ENCODE data around the gene VWA3A.
"Not testable (repeated sequence)": the region's sequence is repeated elsewhere in the genome, so short reads cannot be mapped to it uniquely, and the experiment has no call there.

Gene VWA3A

GRCh38 chr16:22092143-22092933 lies at the start of gene VWA3A:
Gene VWA3A (plus strand): TSS chr16:22092541. CDS start chr16:22092638, 97 bp downstream.
- Histone ChIP-seq H2AFZ (ENCODE audit: low read depth, low read length) (no peak within 1 kb of the TSS), H3K9ac (ENCODE audit: low read depth, low read length) (no peak within 1 kb of the TSS)
- no peak for ATAC-seq (ENCODE audit: insufficient read depth, low read depth)

GRCh38 chr16:22043882-22044281 lies 48.5 kb upstream of the VWA3A start:
- H3K9me3 ChIP-seq (ENCODE audit: insufficient read depth, low read length, severe bottlenecking); H3K36me3 ChIP-seq (ENCODE audit: insufficient read depth, low read length); H3K4me3 ChIP-seq (ENCODE audit: low read depth in 1 of 2, low read length in 2 of 2); H2AFZ ChIP-seq (ENCODE audit: low read depth, low read length); H3K9ac ChIP-seq (ENCODE audit: low read depth, low read length); H3K27ac ChIP-seq (ENCODE audit: low read length); H3K27me3 ChIP-seq (ENCODE audit: insufficient read depth, low read length, poor library complexity); H3K4me2 ChIP-seq (ENCODE audit: insufficient read depth, low read length); ATAC-seq (ENCODE audit: insufficient read depth, low read depth); H4K20me1 ChIP-seq (ENCODE audit: insufficient read depth, low read length); H3K79me2 ChIP-seq (ENCODE audit: insufficient read depth, low read length); DNase-seq; H3K4me1 ChIP-seq (ENCODE audit: insufficient read depth, low read length): not testable (repeated sequence)

More at GRCh38 chr16:22092143-22092933, at the start of gene VWA3A:
- Histone ChIP-seq H3K4me2 (ENCODE audit: insufficient read depth, low read length) (no peak within 1 kb of the TSS), H3K27me3 (ENCODE audit: insufficient read depth, low read length, poor library complexity) (peaks cover 6% of the 10 kb centered on the region), H3K4me3 (ENCODE audit: low read depth in 1 of 2, low read length in 2 of 2) (no peak within 1 kb of the TSS), H3K79me2 (ENCODE audit: insufficient read depth, low read length) (no peaks in the 10 kb centered on the region), H3K9me3 (ENCODE audit: insufficient read depth, low read length, severe bottlenecking) (no peaks in the 10 kb centered on the region), H3K27ac (ENCODE audit: low read length) (no peak within 1 kb of the TSS), H3K36me3 (ENCODE audit: insufficient read depth, low read length) (no peaks in the 10 kb centered on the region), H4K20me1 (ENCODE audit: insufficient read depth, low read length) (no peaks in the 10 kb centered on the region), H3K4me1 (ENCODE audit: insufficient read depth, low read length) (no peaks in the 10 kb centered on the region)
- TF ChIP-seq EZH2 (IDR thresholded peaks at IDR 0.05; ENCODE audit: borderline replicate concordance, low read depth, low read length, severe bottlenecking) (no peak), CTCF (IDR thresholded peaks at IDR 0.05; ENCODE audit: borderline replicate concordance, extremely low read depth, low read length, poor library complexity, severe bottlenecking) (no peak)
- no peak for DNase-seq

GRCh38 chr16:22045888-22046287 lies 46.5 kb upstream of the VWA3A start:
- H3K9ac ChIP-seq (ENCODE audit: low read depth, low read length); H3K79me2 ChIP-seq (ENCODE audit: insufficient read depth, low read length): not testable (repeated sequence)

GRCh38 chr16:22050963-22051362 lies 41.4 kb upstream of the VWA3A start:
- H3K4me2 ChIP-seq (ENCODE audit: insufficient read depth, low read length) = no peak overlapping the region
- no peaks in the 10 kb centered on the region; the same call in 1 of the 2 replicates for H3K79me2 ChIP-seq (ENCODE audit: insufficient read depth, low read length)
- no peaks in the 10 kb centered on the region for H3K9me3 ChIP-seq (ENCODE audit: insufficient read depth, low read length, severe bottlenecking)
- H3K36me3 ChIP-seq (ENCODE audit: insufficient read depth, low read length) = no peaks in the 10 kb centered on the region
- H4K20me1 ChIP-seq (ENCODE audit: insufficient read depth, low read length) = peaks cover 8% of the 10 kb centered on the region; the same call in 1 of the 2 replicates
- H2AFZ ChIP-seq (ENCODE audit: low read depth, low read length) = no peak overlapping the region
- no peak overlapping the region for H3K9ac ChIP-seq (ENCODE audit: low read depth, low read length)
- DNase-seq = no peak
- H3K27ac ChIP-seq (ENCODE audit: low read length) = no peak overlapping the region
- no peaks in the 10 kb centered on the region for H3K27me3 ChIP-seq (ENCODE audit: insufficient read depth, low read length, poor library complexity)
- H3K4me3 ChIP-seq (ENCODE audit: low read depth in 1 of 2, low read length in 2 of 2) = no peak overlapping the region
- TF ChIP-seq EZH2 (IDR thresholded peaks at IDR 0.05; ENCODE audit: borderline replicate concordance, low read depth, low read length, severe bottlenecking) (no peak), CTCF (IDR thresholded peaks at IDR 0.05; ENCODE audit: borderline replicate concordance, extremely low read depth, low read length, poor library complexity, severe bottlenecking) (no peak)
- ATAC-seq (ENCODE audit: insufficient read depth, low read depth) = no peak
- no peaks in the 10 kb centered on the region for H3K4me1 ChIP-seq (ENCODE audit: insufficient read depth, low read length)

More at GRCh38 chr16:22045888-22046287, 46.5 kb upstream of the VWA3A start:
- not testable (repeated sequence) for H3K4me1 ChIP-seq (ENCODE audit: insufficient read depth, low read length); H4K20me1 ChIP-seq (ENCODE audit: insufficient read depth, low read length); DNase-seq; H3K27ac ChIP-seq (ENCODE audit: low read length); H3K4me2 ChIP-seq (ENCODE audit: insufficient read depth, low read length); H3K36me3 ChIP-seq (ENCODE audit: insufficient read depth, low read length); H2AFZ ChIP-seq (ENCODE audit: low read depth, low read length); ATAC-seq (ENCODE audit: insufficient read depth, low read depth); H3K9me3 ChIP-seq (ENCODE audit: insufficient read depth, low read length, severe bottlenecking); H3K4me3 ChIP-seq (ENCODE audit: low read depth in 1 of 2, low read length in 2 of 2); H3K27me3 ChIP-seq (ENCODE audit: insufficient read depth, low read length, poor library complexity)

Data from DND-41 (cell line).